Measurements from ENCODE around the gene FGF14.
A peak's percentile ranks its signal among the peaks of the same experiment; 100 is the strongest.

Gene FGF14

DNA sequence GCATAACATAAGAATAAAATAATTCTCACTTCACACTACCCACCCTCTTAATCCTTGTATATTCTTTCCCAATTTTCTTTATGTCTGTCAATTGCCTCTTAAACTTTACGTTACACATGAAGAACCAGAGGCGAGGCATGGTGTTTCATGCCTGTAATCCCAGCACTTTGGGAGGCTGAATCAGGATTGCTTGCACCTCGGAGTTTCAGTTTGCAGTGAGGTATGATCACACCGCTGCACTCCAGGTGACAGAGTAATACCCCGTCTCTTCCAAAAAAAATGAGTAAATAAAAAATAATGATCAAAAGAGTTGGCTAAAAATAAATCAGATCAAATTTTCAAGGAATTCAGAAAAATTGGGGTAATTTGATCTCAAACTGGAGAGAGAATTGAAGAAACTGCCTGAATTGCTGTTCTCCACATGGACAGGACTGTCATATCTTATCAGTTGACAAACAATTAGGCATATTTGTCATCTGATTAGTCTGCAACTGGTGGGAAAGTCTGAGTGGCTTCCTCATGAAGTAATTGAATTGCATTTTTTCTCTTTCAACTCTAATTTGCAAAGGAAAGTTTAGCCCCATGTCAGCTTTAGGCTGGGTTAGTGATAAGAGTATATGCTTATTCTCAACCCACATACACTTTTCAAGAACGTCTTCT is 646.5 kb downstream of the FGF14 start:
- ATAC-seq (replicated peaks) (no peak), DNase-seq (no peak)
- Mint-ChIP-seq H3K9me3 (no peaks in the 10 kb centered on the region), H3K36me3 (no peaks in the 10 kb centered on the region), H3K4me3 (no peak overlapping the region), H3K27ac (no peak overlapping the region), H3K4me1 (no peaks in the 10 kb centered on the region), H3K27me3 (peaks cover 8% of the 10 kb centered on the region in 2 donors)

DNA sequence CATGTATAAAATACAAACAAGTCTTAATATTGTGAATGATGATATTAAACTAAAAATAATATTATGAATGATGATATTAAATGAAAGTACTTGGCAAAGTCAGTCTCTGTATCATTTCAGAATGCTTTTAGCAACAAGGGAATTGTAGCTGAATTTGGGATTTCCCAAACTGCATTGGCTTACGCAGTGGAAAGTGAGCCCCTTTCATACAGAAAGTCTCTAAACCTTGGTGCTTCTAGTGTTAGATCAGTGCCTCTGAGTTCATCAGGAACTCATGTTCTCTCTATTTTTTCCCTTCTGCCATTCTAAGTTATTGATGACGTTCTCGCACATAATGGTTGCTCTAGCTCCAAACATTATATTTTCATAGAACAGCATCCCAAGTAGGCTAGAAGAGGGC is 649.4 kb downstream of the FGF14 start:
- ATAC-seq (replicated peaks): peak in 1 of 2 donors; percentile 42
- H3K27ac Mint-ChIP-seq: no peak overlapping the region
- no peaks in the 10 kb centered on the region for H3K27me3 Mint-ChIP-seq
- no peaks in the 10 kb centered on the region for H3K9me3 Mint-ChIP-seq
- DNase-seq: no peak
- H3K4me3 Mint-ChIP-seq: no peak overlapping the region
- no peaks in the 10 kb centered on the region for H3K36me3 Mint-ChIP-seq
- H3K4me1 Mint-ChIP-seq: no peaks in the 10 kb centered on the region

DNA sequence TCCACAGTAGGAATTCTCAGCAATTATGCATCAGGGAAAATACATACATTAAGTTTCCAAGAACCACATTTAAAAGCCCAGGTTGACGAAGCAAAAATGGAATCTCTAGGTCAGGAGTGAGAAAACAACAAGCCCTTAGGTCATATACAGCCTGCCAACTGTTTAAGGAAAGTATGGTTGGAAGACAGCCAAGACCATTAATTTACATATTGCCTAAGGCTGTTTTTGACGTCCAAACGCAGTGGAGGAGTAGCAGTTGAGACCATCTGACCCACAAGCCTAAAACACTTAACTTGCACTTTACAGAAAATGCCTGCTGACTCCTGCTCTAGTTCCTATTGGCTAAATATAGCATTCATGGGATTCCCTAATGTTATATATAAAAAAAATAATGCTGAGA is 650.4 kb downstream of the FGF14 start:
- H3K4me3 Mint-ChIP-seq: no peak overlapping the region
- no peaks in the 10 kb centered on the region for H3K36me3 Mint-ChIP-seq
- H3K4me1 Mint-ChIP-seq: no peaks in the 10 kb centered on the region
- no peaks in the 10 kb centered on the region for H3K27me3 Mint-ChIP-seq
- H3K9me3 Mint-ChIP-seq: no peaks in the 10 kb centered on the region
- H3K27ac Mint-ChIP-seq: no peak overlapping the region
- ATAC-seq (replicated peaks): peak in 1 of 2 donors; percentile 25
- no peak for DNase-seq

DNA sequence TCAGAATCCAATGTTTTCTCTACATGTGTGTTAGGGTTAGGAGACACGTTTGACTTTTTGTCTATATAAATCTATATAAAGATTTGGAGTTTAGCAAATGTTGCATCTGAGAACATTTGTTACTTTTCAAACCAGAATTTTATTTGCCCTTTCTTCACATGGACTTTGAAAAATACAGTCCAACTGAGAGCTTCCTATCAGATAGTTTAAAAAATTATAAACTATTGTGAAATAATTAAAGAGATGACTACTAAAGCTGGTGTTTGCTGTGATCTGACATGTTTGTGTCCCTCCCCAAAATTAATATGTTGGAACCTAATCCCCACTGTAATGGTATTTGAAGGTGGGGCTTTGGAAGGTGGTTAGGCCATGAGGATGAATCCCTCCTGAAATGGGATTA is 652.3 kb downstream of the FGF14 start:
- DNase-seq (no peak), ATAC-seq (replicated peaks) (no peak)
- H3K27me3 Mint-ChIP-seq: peaks cover 0 to 3% of the 10 kb centered on the region in 2 donors
- H3K36me3 Mint-ChIP-seq: no peaks in the 10 kb centered on the region
- no peak overlapping the region for H3K4me3 Mint-ChIP-seq
- no peaks in the 10 kb centered on the region for H3K4me1 Mint-ChIP-seq
- no peak overlapping the region for H3K27ac Mint-ChIP-seq
- H3K9me3 Mint-ChIP-seq: no peaks in the 10 kb centered on the region

DNA sequence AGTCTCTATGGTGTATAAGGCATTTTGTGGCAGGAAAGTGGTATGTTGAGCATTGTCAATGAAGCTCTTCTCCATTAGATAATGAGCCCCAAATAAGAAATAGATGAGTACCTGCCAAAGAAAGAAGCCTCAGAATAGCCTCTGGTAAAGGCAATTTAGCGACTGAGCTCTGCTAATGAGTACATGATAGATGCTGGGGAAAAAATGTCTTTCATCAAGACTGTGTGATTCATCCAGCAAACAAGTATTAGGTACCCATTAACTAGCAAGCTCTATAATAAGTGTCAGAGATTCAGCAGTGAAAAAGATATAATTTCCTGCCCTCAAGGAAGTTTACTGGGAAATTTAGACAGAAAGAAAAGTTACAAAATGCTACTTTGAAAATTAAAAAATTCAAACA is 654.8 kb downstream of the FGF14 start:
- no peak overlapping the region for H3K27ac Mint-ChIP-seq
- ATAC-seq (replicated peaks) (no peak), DNase-seq (no peak)
- H3K36me3 Mint-ChIP-seq: no peaks in the 10 kb centered on the region
- H3K4me1 Mint-ChIP-seq: no peaks in the 10 kb centered on the region
- no peak overlapping the region for H3K4me3 Mint-ChIP-seq
- no peaks in the 10 kb centered on the region for H3K9me3 Mint-ChIP-seq
- peaks cover 0 to 3% of the 10 kb centered on the region in 2 donors for H3K27me3 Mint-ChIP-seq

DNA sequence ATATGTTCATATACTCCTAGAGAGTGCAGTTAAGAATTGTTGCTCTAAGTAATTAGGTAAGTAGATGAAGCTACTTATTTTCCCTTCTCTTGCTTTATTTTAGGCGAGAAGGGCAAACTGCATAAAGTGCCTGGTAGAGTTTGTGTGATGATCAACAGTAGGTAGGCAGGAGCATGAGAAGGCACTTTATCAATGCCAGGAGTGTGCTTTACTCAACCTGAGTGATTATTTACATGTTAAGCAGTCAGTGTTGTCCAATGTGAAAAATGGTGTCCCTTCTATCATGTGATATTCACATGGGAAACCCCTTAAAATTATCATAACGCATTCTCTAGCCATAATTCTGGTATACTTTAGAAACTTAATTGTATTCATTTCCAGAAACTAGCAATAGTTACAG is 655.3 kb downstream of the FGF14 start:
- Mint-ChIP-seq H3K4me1 (no peaks in the 10 kb centered on the region), H3K27me3 (peaks cover 0 to 3% of the 10 kb centered on the region in 2 donors), H3K4me3 (no peak overlapping the region), H3K9me3 (no peaks in the 10 kb centered on the region), H3K27ac (no peak overlapping the region), H3K36me3 (no peaks in the 10 kb centered on the region)
- DNase-seq (no peak), ATAC-seq (replicated peaks) (no peak)

DNA sequence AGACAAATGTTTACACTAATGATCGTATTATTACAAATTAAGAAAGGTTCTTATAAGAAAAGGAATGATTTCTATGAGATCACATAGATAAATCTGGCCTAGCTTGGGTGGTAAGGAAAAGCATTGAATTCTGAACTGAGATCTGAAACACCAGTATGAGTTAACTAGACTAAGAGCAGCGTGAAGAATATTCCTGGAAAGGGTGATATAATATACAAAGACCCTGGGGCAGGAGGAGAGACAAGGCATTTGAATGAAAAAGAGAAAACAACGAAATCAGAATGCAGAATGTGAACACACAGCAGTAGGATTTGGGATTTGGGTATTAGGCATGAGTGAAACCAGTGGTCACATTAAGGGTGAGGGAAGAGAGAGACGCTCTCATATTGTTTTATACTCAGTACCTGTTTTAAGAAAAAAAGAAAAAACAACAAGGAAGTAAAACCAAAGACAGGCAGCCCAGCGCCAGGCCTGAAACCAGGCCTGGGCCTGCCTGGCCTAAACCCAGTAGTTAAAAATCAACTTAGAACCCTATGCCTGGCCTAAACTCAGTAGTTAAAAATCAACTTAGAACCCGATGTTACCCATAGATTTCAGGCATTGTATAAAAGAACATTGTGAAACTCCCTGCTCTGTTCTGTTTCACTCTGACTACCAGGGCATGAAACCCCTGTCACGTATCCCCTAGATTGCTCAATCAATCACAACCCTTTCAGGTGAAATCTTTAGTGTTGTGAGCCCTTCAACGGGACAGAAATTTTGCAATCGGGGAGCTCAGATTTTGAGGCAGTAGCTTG is 662.3 kb downstream of the FGF14 start:
- Mint-ChIP-seq H3K27ac (no peak overlapping the region), H3K4me3 (no peak overlapping the region), H3K9me3 (no peaks in the 10 kb centered on the region), H3K27me3 (no peaks in the 10 kb centered on the region), H3K4me1 (peaks cover 0 to 4% of the 10 kb centered on the region in 2 donors), H3K36me3 (no peaks in the 10 kb centered on the region)
- no peak for DNase-seq
- peak; percentile 71 to 72 for ATAC-seq (replicated peaks)

DNA sequence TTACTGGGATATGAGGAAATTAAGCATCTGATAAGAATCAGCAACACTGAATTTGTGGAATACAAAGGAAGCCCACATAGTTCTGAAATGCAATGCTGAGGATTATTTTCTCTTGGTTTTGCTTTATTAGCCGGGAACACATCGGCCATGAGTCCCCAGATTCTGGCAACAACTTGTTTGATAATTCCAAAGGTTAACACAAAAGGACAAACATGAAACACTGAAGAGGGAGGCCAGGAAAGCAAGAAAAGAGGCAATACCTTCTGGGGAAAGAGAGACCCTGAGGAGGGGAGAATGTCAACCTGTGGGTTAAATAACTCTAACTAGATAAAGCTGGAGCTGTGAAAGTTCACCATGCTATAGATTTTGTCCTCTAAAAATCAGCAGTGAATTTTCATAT is 663.5 kb downstream of the FGF14 start:
- Mint-ChIP-seq H3K9me3 (no peaks in the 10 kb centered on the region), H3K27ac (no peak overlapping the region), H3K36me3 (no peaks in the 10 kb centered on the region), H3K4me1 (peaks cover 0 to 4% of the 10 kb centered on the region in 2 donors), H3K4me3 (no peak overlapping the region), H3K27me3 (no peaks in the 10 kb centered on the region)
- ATAC-seq (replicated peaks) (no peak), DNase-seq (no peak)

DNA sequence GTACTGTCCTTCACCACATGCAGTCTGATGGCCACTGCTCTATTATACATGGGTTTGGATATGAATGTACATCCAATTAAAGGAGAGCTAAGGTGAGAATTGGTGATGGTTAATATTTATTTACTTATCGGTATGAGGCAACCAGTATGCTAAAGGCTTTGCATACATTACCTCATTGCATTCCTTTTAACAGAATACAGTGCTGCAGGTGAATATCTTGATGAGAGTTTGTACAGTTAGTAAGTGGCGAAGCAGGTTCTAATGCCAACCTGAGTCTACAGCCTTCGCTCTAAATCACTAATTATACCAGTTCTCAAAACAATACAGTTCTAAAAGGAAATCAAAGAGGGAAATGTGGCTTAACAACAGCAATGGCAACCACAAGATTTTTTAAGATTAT is 665.3 kb downstream of the FGF14 start:
- H3K4me1 Mint-ChIP-seq: peaks cover 0 to 4% of the 10 kb centered on the region in 2 donors
- H3K27ac Mint-ChIP-seq: no peak overlapping the region
- no peaks in the 10 kb centered on the region for H3K9me3 Mint-ChIP-seq
- H3K27me3 Mint-ChIP-seq: no peaks in the 10 kb centered on the region
- ATAC-seq (replicated peaks): no peak
- no peak overlapping the region for H3K4me3 Mint-ChIP-seq
- no peaks in the 10 kb centered on the region for H3K36me3 Mint-ChIP-seq
- no peak for DNase-seq

DNA sequence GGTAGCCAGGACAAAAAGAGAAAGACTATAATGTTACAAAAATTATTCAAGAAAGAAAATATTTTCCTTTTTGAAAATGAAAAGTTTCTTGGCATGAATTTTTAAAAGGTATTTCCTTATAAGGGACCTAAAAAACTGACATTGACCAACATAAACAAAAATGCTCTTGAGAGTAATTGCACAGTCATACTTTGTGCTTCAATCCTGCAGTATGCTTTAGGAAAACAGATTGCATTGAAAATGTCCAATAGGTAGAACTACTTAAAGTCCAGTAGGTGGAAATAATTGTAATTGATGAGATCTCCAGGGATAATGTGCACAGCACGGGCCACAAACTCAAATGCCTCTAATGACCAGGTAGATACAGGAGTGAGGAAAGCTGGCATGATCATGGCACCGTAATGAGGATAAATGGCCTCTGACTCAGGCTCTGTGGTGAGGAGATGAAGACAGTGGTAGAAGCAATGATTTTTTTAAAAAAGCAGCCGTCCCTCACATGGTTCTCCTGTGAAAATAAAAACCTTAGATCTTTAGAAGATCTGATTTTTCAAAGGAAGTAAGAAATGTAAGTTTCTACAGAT is 671.3 kb downstream of the FGF14 start:
- H3K4me3 Mint-ChIP-seq: no peak overlapping the region
- DNase-seq (no peak), ATAC-seq (replicated peaks) (no peak)
- H3K4me1 Mint-ChIP-seq: no peaks in the 10 kb centered on the region
- no peak overlapping the region for H3K27ac Mint-ChIP-seq
- H3K27me3 Mint-ChIP-seq: no peaks in the 10 kb centered on the region
- H3K36me3 Mint-ChIP-seq: no peaks in the 10 kb centered on the region
- H3K9me3 Mint-ChIP-seq: no peaks in the 10 kb centered on the region

DNA sequence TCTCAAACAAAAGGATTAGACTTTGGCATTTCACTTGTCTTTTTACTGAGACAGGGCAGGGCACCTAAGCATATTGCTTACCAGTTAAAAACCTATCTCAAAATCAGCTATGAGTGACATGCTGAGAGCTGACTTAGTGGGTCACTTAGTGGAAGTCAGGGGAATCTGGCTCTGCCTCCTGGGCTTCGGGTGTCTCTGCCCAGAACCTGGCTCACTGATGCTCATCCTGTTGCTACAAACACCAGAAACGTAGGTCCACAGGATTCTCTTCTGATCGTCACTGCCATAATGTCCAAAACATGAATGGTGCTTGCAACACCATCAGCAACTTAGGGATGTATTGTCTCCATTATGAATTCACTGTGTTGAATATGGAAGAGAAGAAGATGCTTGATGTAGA is 673.2 kb downstream of the FGF14 start:
- Mint-ChIP-seq H3K9me3 (no peaks in the 10 kb centered on the region), H3K36me3 (no peaks in the 10 kb centered on the region), H3K27ac (no peak overlapping the region), H3K4me1 (no peaks in the 10 kb centered on the region), H3K27me3 (no peaks in the 10 kb centered on the region), H3K4me3 (no peak overlapping the region)
- DNase-seq (no peak), ATAC-seq (replicated peaks) (no peak)

DNA sequence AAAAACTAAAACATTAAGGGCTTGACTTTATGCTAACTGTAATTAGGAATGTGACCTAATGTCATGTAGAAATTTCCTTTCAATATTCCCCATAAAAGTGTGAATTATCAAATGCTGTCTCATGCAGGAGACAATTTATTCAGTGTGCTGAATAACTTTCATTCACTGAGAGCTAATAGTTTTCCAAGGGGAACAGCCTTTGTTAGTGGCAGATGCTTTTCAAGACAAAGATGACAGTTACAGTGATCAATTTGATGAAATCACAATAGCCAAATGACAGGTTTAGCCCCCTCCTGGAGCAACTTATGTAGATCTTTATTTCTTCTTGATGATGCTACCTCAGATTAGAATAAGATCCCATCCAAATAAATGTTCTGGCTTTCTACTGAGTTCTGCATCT is 673.8 kb downstream of the FGF14 start:
- no peaks in the 10 kb centered on the region for H3K36me3 Mint-ChIP-seq
- no peak for DNase-seq
- H3K4me3 Mint-ChIP-seq: no peak overlapping the region
- no peak for ATAC-seq (replicated peaks)
- no peaks in the 10 kb centered on the region for H3K4me1 Mint-ChIP-seq
- no peaks in the 10 kb centered on the region for H3K27me3 Mint-ChIP-seq
- no peak overlapping the region for H3K27ac Mint-ChIP-seq
- peaks cover 0 to 1% of the 10 kb centered on the region in 2 donors for H3K9me3 Mint-ChIP-seq

DNA sequence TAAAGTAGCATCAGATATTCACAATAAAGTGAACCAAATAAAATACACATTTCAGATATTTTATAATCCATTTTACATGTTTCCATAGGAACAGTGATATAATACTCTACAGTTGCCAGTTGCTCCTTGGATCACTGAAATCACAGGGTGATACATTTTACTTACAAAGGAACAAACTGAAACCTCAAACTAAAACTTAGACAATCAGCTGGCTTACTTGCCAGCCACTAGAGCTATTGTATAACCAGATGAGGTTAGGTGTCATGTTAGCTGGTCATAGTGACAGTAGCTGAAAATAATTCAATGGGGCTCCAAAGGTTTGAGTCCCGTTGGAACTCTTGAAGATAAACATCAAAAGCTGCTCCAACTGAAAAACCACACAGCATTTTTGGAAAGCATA is 674.7 kb downstream of the FGF14 start:
- H3K4me3 Mint-ChIP-seq: no peak overlapping the region
- peaks cover 0 to 1% of the 10 kb centered on the region in 2 donors for H3K9me3 Mint-ChIP-seq
- H3K27ac Mint-ChIP-seq: no peak overlapping the region
- no peaks in the 10 kb centered on the region for H3K36me3 Mint-ChIP-seq
- ATAC-seq (replicated peaks) (no peak), DNase-seq (no peak)
- H3K27me3 Mint-ChIP-seq: no peaks in the 10 kb centered on the region
- no peaks in the 10 kb centered on the region for H3K4me1 Mint-ChIP-seq

DNA sequence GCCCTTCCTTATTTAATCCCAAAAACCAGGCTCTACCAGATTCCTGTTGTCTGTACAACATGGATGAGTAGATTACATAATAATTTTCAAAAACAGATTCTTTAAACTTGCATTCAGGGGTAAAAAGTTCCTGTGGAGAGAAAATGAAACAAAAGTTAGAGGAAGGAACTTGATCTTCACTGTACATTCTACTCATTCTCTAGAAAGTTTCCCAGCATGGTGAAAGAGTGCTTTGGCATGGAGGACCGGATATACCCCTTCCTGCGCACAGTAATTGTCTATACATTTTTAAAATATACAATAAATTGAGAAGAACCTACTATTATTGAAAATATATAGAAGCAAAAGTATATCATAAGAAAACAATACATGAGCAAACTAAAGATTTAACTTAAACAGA is 675.2 kb downstream of the FGF14 start:
- no peaks in the 10 kb centered on the region for H3K36me3 Mint-ChIP-seq
- H3K4me1 Mint-ChIP-seq: no peaks in the 10 kb centered on the region
- ATAC-seq (replicated peaks) (no peak), DNase-seq (no peak)
- H3K27me3 Mint-ChIP-seq: no peaks in the 10 kb centered on the region
- peaks cover 0 to 1% of the 10 kb centered on the region in 2 donors for H3K9me3 Mint-ChIP-seq
- no peak overlapping the region for H3K27ac Mint-ChIP-seq
- H3K4me3 Mint-ChIP-seq: no peak overlapping the region

DNA sequence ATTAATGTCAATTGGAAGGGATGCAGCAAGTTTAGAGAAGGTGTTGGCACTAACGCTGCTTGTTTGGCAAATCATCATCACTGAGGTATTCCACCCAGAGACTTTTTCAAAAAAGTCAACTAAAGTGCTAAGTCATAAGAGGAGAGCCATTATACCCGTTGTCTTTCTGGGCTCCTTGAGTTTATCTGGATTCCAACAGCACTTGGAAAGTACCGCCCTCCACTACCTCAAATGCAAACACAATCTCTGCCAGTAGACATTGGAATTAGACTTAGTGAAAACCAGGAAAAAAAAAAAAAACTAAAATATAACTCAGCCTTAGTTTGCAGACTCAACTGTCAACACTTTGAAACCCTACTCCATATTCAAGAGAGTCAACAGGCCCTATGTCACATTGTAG is 683.4 kb downstream of the FGF14 start:
- no peak for DNase-seq
- H3K4me3 Mint-ChIP-seq: no peak overlapping the region
- ATAC-seq (replicated peaks): no peak
- peaks cover 0 to under 1% of the 10 kb centered on the region in 2 donors for H3K9me3 Mint-ChIP-seq
- no peaks in the 10 kb centered on the region for H3K4me1 Mint-ChIP-seq
- H3K36me3 Mint-ChIP-seq: no peaks in the 10 kb centered on the region
- no peak overlapping the region for H3K27ac Mint-ChIP-seq
- no peaks in the 10 kb centered on the region for H3K27me3 Mint-ChIP-seq
